ENCODE measurements around the gene URB2. TPM values are rescaled to one million over a fixed set of nuclear protein-coding genes. Genes with fewer than 3 reads are reported as not detected.

URB2 gene
- total and polyA plus RNA-seq, 2 donors (not counting 1 experiment from before 2014, with no cell fraction given), result 5.4 to 9.6 TPM

- intact Hi-C loops (cut with micrococcal nuclease), result no loop called here
- Histone ChIP-seq H3K4me3 (ENCODE audit: control extremely low read depth in 1 of 5, extremely low read depth in 1 of 5, insufficient read depth in 1 of 5, low read depth in 2 of 5, low read length in 4 of 5) (no peak overlapping the region), H3K36me3 (replicated peaks in 1 of 2; ENCODE audit: control extremely low read depth in 1 of 2, control insufficient read depth in 1 of 2, extremely low read depth in 1 of 2, insufficient read depth in 2 of 2, low read length in 1 of 2) (no peaks in the 10 kb centered on the region), H2AFZ (ENCODE audit: insufficient read depth, low read depth, low read length, poor library complexity, severe bottlenecking) (no peak overlapping the region), H4K20me1 (ENCODE audit: control insufficient read depth, insufficient read depth, low read length, poor library complexity, severe bottlenecking) (no peaks in the 10 kb centered on the region), H3K9me3 (ENCODE audit: control extremely low read depth in 1 of 3, control insufficient read depth in 2 of 3, insufficient read depth in 1 of 3, low read length in 2 of 3) (no peaks in the 10 kb centered on the region), H3K27me3 (replicated peaks in 1 of 4; ENCODE audit: control extremely low read depth in 1 of 4, control insufficient read depth in 3 of 4, insufficient read depth in 4 of 4, low read length in 3 of 4) (no peaks in the 10 kb centered on the region), H3K79me2 (ENCODE audit: control insufficient read depth, insufficient read depth, low read length) (no peaks in the 10 kb centered on the region), H3K9ac (ENCODE audit: low read length) (no peak overlapping the region), H3K4me1 (ENCODE audit: control insufficient read depth in 2 of 2, insufficient read depth in 2 of 2, low read length in 2 of 2) (peaks cover 16 to 17% of the 10 kb centered on the region in 2 donors), H3K27ac (ENCODE audit: low read length in 2 of 2) (no peak overlapping the region), H3K4me2 (replicated peaks; ENCODE audit: low read depth, low read length, poor library complexity, severe bottlenecking) (no peak overlapping the region)
- CTCF ChIA-PET, result interaction anchor here (2.1 kb wide), 1 partner anchor 500 kb away, joined by 8 read pairs; no protein-coding TSS in a partner anchor
- no peak for TF ChIP-seq EZH2 (IDR thresholded peaks at IDR 0.05; ENCODE audit: borderline replicate concordance, insufficient read depth, low read depth, low read length, poor library complexity, severe bottlenecking)
- TF ChIP-seq, protein P1, sequence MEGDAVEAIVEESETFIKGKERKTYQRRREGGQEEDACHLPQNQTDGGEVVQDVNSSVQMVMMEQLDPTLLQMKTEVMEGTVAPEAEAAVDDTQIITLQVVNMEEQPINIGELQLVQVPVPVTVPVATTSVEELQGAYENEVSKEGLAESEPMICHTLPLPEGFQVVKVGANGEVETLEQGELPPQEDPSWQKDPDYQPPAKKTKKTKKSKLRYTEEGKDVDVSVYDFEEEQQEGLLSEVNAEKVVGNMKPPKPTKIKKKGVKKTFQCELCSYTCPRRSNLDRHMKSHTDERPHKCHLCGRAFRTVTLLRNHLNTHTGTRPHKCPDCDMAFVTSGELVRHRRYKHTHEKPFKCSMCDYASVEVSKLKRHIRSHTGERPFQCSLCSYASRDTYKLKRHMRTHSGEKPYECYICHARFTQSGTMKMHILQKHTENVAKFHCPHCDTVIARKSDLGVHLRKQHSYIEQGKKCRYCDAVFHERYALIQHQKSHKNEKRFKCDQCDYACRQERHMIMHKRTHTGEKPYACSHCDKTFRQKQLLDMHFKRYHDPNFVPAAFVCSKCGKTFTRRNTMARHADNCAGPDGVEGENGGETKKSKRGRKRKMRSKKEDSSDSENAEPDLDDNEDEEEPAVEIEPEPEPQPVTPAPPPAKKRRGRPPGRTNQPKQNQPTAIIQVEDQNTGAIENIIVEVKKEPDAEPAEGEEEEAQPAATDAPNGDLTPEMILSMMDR (IDR thresholded peaks at IDR 0.05), result no peak
- POLR2A ChIA-PET, result no interaction called here
- Mint-ChIP-seq H3K27me3 (no peaks in the 10 kb centered on the region), H3K27ac (peak overlapping the region; percentile 13), H3K4me1 (peaks cover 2% of the 10 kb centered on the region), H3K4me3 (no peak overlapping the region), H3K9me3 (ENCODE audit: insufficient read depth) (no peaks in the 10 kb centered on the region)
- DNase-seq (no peak), ATAC-seq (ENCODE audit: low read depth) (no peak)
- WGBS (ENCODE audit: insufficient coverage), result 100% methylated on average over 2 of the region's 4 CpGs
These were observed 40.5 kb downstream of the URB2 start for GRCh38 chr1:229666585-229666984.

GRCh38 chr1:229669333-229669732 is 43.3 kb downstream of the URB2 start:
- TF ChIP-seq, protein P1 (IDR thresholded peaks at IDR 0.05), result no peak
- no peak for TF ChIP-seq EZH2 (IDR thresholded peaks at IDR 0.05; ENCODE audit: borderline replicate concordance, insufficient read depth, low read depth, low read length, poor library complexity, severe bottlenecking)
- no peak overlapping the region for H3K27ac Mint-ChIP-seq
- H3K4me3 ChIP-seq (ENCODE audit: control extremely low read depth in 1 of 5, extremely low read depth in 1 of 5, insufficient read depth in 1 of 5, low read depth in 2 of 5, low read length in 4 of 5), result no peak overlapping the region
- no peak overlapping the region for H2AFZ ChIP-seq (ENCODE audit: insufficient read depth, low read depth, low read length, poor library complexity, severe bottlenecking)
- H3K4me1 Mint-ChIP-seq, result no peaks in the 10 kb centered on the region
- H3K4me1 ChIP-seq (ENCODE audit: control insufficient read depth in 2 of 2, insufficient read depth in 2 of 2, low read length in 2 of 2), result peaks cover 7% of the 10 kb centered on the region in 2 donors
- no peaks in the 10 kb centered on the region for H3K79me2 ChIP-seq (ENCODE audit: control insufficient read depth, insufficient read depth, low read length)
- H3K9ac ChIP-seq (ENCODE audit: low read length), result no peak overlapping the region
- POLR2A ChIA-PET, result no interaction called here
- DNase-seq (no peak), ATAC-seq (ENCODE audit: low read depth) (no peak)
- no peaks in the 10 kb centered on the region for H3K9me3 Mint-ChIP-seq (ENCODE audit: insufficient read depth)
- no peaks in the 10 kb centered on the region for H3K27me3 Mint-ChIP-seq
- H3K27ac ChIP-seq (ENCODE audit: low read length in 2 of 2), result no peak overlapping the region
- intact Hi-C loops (cut with micrococcal nuclease), result no loop called here
- 100% methylated on average over 2 of the region's 4 CpGs for WGBS (ENCODE audit: insufficient coverage)
- H4K20me1 ChIP-seq (ENCODE audit: control insufficient read depth, insufficient read depth, low read length, poor library complexity, severe bottlenecking), result no peaks in the 10 kb centered on the region
- no peaks in the 10 kb centered on the region for H3K9me3 ChIP-seq (ENCODE audit: control extremely low read depth in 1 of 3, control insufficient read depth in 2 of 3, insufficient read depth in 1 of 3, low read length in 2 of 3)
- no peak overlapping the region for H3K4me2 ChIP-seq (replicated peaks; ENCODE audit: low read depth, low read length, poor library complexity, severe bottlenecking)
- no peaks in the 10 kb centered on the region for H3K36me3 ChIP-seq (replicated peaks in 1 of 2; ENCODE audit: control extremely low read depth in 1 of 2, control insufficient read depth in 1 of 2, extremely low read depth in 1 of 2, insufficient read depth in 2 of 2, low read length in 1 of 2)
- no peaks in the 10 kb centered on the region for H3K27me3 ChIP-seq (replicated peaks in 1 of 4; ENCODE audit: control extremely low read depth in 1 of 4, control insufficient read depth in 3 of 4, insufficient read depth in 4 of 4, low read length in 3 of 4)
- CTCF ChIA-PET, result no interaction called here
- no peak overlapping the region for H3K4me3 Mint-ChIP-seq
